ENCODE data around the gene RGS12.

Gene RGS12

GRCh38 chr4:3276986-3277385 lies 15.8 kb upstream of the RGS12 start:
- in situ Hi-C loops (cut with HindIII; ENCODE audit: low sequenced_read_pairs): no loop called here

- in situ Hi-C loops (cut with HindIII; ENCODE audit: low sequenced_read_pairs): no loop called here
Observed at GRCh38 chr4:3280466-3280865, 12.4 kb upstream of the RGS12 start.

GRCh38 chr4:3283483-3283882 lies 9.3 kb upstream of the RGS12 start:
- in situ Hi-C loops (cut with HindIII; ENCODE audit: low sequenced_read_pairs): no loop called here

GRCh38 chr4:3283916-3284315 lies 8.9 kb upstream of the RGS12 start:
- in situ Hi-C loops (cut with HindIII; ENCODE audit: low sequenced_read_pairs): no loop called here

- in situ Hi-C loops (cut with HindIII; ENCODE audit: low sequenced_read_pairs): no loop called here
Observed at GRCh38 chr4:3284734-3285557, 7.9 kb upstream of the RGS12 start.

- in situ Hi-C loops (cut with HindIII; ENCODE audit: low sequenced_read_pairs): no loop called here
Observed at GRCh38 chr4:3285558-3286334, 7.1 kb upstream of the RGS12 start.

- in situ Hi-C loops (cut with HindIII; ENCODE audit: low sequenced_read_pairs): no loop called here
Observed at GRCh38 chr4:3286335-3287175, 6.3 kb upstream of the RGS12 start.

- in situ Hi-C loops (cut with HindIII; ENCODE audit: low sequenced_read_pairs): no loop called here
Observed at GRCh38 chr4:3287271-3287971, 5.4 kb upstream of the RGS12 start.

GRCh38 chr4:3287972-3288570 lies 4.8 kb upstream of the RGS12 start:
- in situ Hi-C loops (cut with HindIII; ENCODE audit: low sequenced_read_pairs): no loop called here

- in situ Hi-C loops (cut with HindIII; ENCODE audit: low sequenced_read_pairs): no loop called here
Observed at GRCh38 chr4:3288571-3289094, 4.2 kb upstream of the RGS12 start.

GRCh38 chr4:3290476-3290875 lies 2.3 kb upstream of the RGS12 start:
- in situ Hi-C loops (cut with HindIII; ENCODE audit: low sequenced_read_pairs): no loop called here

- in situ Hi-C loops (cut with HindIII; ENCODE audit: low sequenced_read_pairs): no loop called here
Observed at GRCh38 chr4:3290889-3291321, 1.9 kb upstream of the RGS12 start.

GRCh38 chr4:3291411-3291968 lies 1.3 kb upstream of the RGS12 start:
- in situ Hi-C loops (cut with HindIII; ENCODE audit: low sequenced_read_pairs): no loop called here

- in situ Hi-C loops (cut with HindIII; ENCODE audit: low sequenced_read_pairs): no loop called here
Observed at GRCh38 chr4:3291969-3292570, 751 bp upstream of the RGS12 start.

- in situ Hi-C loops (cut with HindIII; ENCODE audit: low sequenced_read_pairs): no loop called here
Observed at GRCh38 chr4:3293401-3294391, 875 bp downstream of the RGS12 start.

- in situ Hi-C loops (cut with HindIII; ENCODE audit: low sequenced_read_pairs): no loop called here
Observed at GRCh38 chr4:3294401-3295241, 1.8 kb downstream of the RGS12 start.

All from endothelial cell of hepatic sinusoid (primary cell).